Sigmoid colon (tissue), 7 donors: Measurements from ENCODE around the gene FLG2. TPM values are rescaled to one million over a fixed set of nuclear protein-coding genes. Genes with fewer than 3 reads are reported as not detected.

ENCODE experiments used
- DNase-seq: peaks from one replicate; pipeline ENCODE4 v3.0.0-alpha.2; 2019
- H3K27ac ChIP-seq, 4 donors: fragments of 200-600 bp; sonication (generic); one replicate each; pipeline ENCODE4 v1.5.1; 2016 to 2019; ENCODE audit warnings: mild to moderate bottlenecking in 1 of 4
- H3K27me3 ChIP-seq, 3 donors: fragments of 200-600 bp; sonication (generic); one replicate each; pipeline ENCODE4 v1.5.1; 2019; ENCODE audit warnings: mild to moderate bottlenecking in 1 of 3
- H3K36me3 ChIP-seq, 4 donors: fragments of 200-600 bp; sonication (generic); one replicate each; pipeline ENCODE4 v1.5.1; 2016 to 2019
- H3K4me1 ChIP-seq, 4 donors: fragments of 200-600 bp; sonication (generic); one replicate each; pipeline ENCODE4 v1.5.1; 2017 to 2019
- H3K4me3 ChIP-seq, 4 donors: fragments of 200-600 bp; sonication (generic); one replicate each; pipeline ENCODE4 v1.5.1; 2017 to 2019; ENCODE audit warnings: mild to moderate bottlenecking in 2 of 4, moderate library complexity in 1 of 4
- H3K9me3 ChIP-seq, 4 donors: fragments of 200-600 bp in 3 of 4; sonication (generic) in 3 of 4; one replicate each; pipeline versions ENCODE4 v1.5.1 to v1.6.1; 2013 to 2019
- EP300 ChIP-seq, 4 donors: sonication (generic); formaldehyde crosslinking; IDR thresholded peaks; one replicate each; pipeline ENCODE4 v1.6.1; 2017; ENCODE audit warnings: antibody characterized with exemption in 4 of 4
- POLR2A ChIP-seq, 2 donors: fragments of 450-650 bp; IDR thresholded peaks; one replicate each; pipeline ENCODE4 v1.6.1; 2016; ENCODE audit warnings: antibody characterized with exemption in 2 of 2, mild to moderate bottlenecking in 2 of 2, moderate library complexity in 2 of 2
- POLR2AphosphoS5 ChIP-seq, 4 donors: sonication (generic); formaldehyde crosslinking; IDR thresholded peaks; one replicate each; pipeline ENCODE4 v1.6.1; 2017; ENCODE audit warnings: antibody characterized with exemption in 4 of 4
- WGBS, 2 donors: extraction: QIAGEN DNeasy Blood & Tissue Kit; methylation state at CpG; one replicate each; pipeline ENCODE4 v1.1.7; 2013; 5-methylcytosine and 5-hydroxymethylcytosine counted together
- intact Hi-C: fragments of 100-400 bp; cut with DNase I; formaldehyde crosslinking; loops from one replicate; pipeline ENCODE4 v1.15.1; 2023
- polyA plus RNA-seq, 3 donors: library from polyadenylated mRNA; stranded (reverse); fragments of 200-250 nt; gene quantifications; one replicate each; pipeline ENCODE4 v1.2.3, GENCODE V29; 2013
- total RNA-seq, 4 donors: library from RNA; depleted of rRNA; stranded (reverse); fragments of >200 nt; gene quantifications; one replicate each; pipeline ENCODE4 v1.1.0, GENCODE V29; 2016
- TF ChIP-seq, protein P1 (sequence below), 4 experiments: fragments of 450-650 bp in 3 of 4; fragments of 200-600 bp in 1 of 4; IDR thresholded peaks; one replicate each; pipeline ENCODE4 v1.5.1; 2016 to 2019; ENCODE audit warnings: antibody characterized with exemption in 4 of 4, mild to moderate bottlenecking in 3 of 4, moderate library complexity in 2 of 4
- donor health status: healthy with polysubstance abuse.
- donor health status: Bipolar disorder and iron deficiency.
- donor health status: healthy.

The FLG2 gene
- total and polyA plus RNA-seq, 7 donors, result not detected

- H3K9me3 ChIP-seq, result peaks cover 0 to 3% (median 0%) of the 10 kb centered on the region in 4 donors
- no peaks in the 10 kb centered on the region for H3K36me3 ChIP-seq
- H3K4me3 ChIP-seq, result no peak overlapping the region
- no peak for TF ChIP-seq POLR2A (IDR thresholded peaks at IDR 0.05)
- no peak for TF ChIP-seq EP300 (IDR thresholded peaks at IDR 0.05)
- no peak for TF ChIP-seq POLR2AphosphoS5 (IDR thresholded peaks at IDR 0.05)
- TF ChIP-seq, protein P1, sequence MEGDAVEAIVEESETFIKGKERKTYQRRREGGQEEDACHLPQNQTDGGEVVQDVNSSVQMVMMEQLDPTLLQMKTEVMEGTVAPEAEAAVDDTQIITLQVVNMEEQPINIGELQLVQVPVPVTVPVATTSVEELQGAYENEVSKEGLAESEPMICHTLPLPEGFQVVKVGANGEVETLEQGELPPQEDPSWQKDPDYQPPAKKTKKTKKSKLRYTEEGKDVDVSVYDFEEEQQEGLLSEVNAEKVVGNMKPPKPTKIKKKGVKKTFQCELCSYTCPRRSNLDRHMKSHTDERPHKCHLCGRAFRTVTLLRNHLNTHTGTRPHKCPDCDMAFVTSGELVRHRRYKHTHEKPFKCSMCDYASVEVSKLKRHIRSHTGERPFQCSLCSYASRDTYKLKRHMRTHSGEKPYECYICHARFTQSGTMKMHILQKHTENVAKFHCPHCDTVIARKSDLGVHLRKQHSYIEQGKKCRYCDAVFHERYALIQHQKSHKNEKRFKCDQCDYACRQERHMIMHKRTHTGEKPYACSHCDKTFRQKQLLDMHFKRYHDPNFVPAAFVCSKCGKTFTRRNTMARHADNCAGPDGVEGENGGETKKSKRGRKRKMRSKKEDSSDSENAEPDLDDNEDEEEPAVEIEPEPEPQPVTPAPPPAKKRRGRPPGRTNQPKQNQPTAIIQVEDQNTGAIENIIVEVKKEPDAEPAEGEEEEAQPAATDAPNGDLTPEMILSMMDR (IDR thresholded peaks at IDR 0.05), result no peak
- 80 to 82% methylated on average over 3 of the region's 3 CpGs for WGBS, 2 donors
- H3K27ac ChIP-seq, result no peak overlapping the region
- no peaks in the 10 kb centered on the region for H3K27me3 ChIP-seq
- no peaks in the 10 kb centered on the region for H3K4me1 ChIP-seq
- DNase-seq, result no peak
- intact Hi-C loops, result no loop called here
Observed at GRCh38 chr1:152374451-152374850, 14.6 kb upstream of the FLG2 start.

DNA sequence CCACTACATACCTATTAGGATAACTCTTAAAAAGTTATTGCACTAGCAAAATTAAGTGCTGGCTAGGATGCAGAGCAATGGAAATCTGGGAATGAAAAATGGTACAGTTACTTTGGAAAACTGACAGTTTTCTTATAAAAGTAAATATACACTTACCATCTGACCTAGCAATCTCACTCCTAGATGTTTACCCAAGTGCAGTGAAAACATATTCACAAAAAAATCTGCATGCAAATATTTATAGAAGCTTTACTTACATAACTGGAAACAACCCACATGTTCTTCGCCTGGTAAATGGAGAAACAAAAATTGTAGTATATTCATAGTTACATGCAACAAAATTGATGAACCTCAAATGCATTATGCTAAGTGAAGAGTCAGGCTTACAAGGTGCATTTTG lies 12.9 kb upstream of the FLG2 start:
- TF ChIP-seq, protein P1 (IDR thresholded peaks at IDR 0.05), result no peak
- no peak for TF ChIP-seq POLR2AphosphoS5 (IDR thresholded peaks at IDR 0.05)
- TF ChIP-seq EP300 (IDR thresholded peaks at IDR 0.05), result no peak
- TF ChIP-seq POLR2A (IDR thresholded peaks at IDR 0.05), result no peak
- Histone ChIP-seq H3K4me3 (no peak overlapping the region), H3K27ac (no peak overlapping the region), H3K9me3 (peaks cover 0 to 4% (median 0%) of the 10 kb centered on the region in 4 donors), H3K4me1 (no peaks in the 10 kb centered on the region), H3K36me3 (no peaks in the 10 kb centered on the region), H3K27me3 (no peaks in the 10 kb centered on the region)
- 52 to 53% methylated on average over 1 of the region's 1 CpG for WGBS, 2 donors
- no peak for DNase-seq
- intact Hi-C loops, result no loop called here

DNA sequence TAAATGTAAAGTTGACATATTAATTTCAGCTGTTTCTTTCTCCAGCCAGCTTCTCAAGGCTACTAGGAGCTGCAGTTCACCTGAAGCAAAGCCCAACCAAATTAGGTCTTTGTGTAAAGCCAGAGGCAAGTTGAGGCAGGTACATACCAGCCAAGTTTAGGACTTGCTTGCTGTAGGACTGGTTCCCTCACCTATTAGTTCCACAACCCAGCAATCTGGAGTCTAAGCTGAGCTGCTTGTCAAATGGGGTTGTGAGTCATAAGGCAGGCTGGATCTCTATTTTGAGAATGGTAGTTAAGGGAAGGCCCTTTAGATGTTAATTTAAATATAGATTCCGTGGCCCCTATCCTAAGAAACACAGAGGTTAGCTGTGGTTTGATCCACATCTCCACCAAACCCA lies 7.6 kb upstream of the FLG2 start:
- TF ChIP-seq, protein P1 (IDR thresholded peaks at IDR 0.05), result no peak
- TF ChIP-seq EP300 (IDR thresholded peaks at IDR 0.05) (no peak), POLR2AphosphoS5 (IDR thresholded peaks at IDR 0.05) (no peak), POLR2A (IDR thresholded peaks at IDR 0.05) (no peak)
- Histone ChIP-seq H3K27me3 (no peaks in the 10 kb centered on the region), H3K27ac (no peak overlapping the region), H3K9me3 (peaks cover 0 to 4% (median 0%) of the 10 kb centered on the region in 4 donors), H3K4me1 (no peaks in the 10 kb centered on the region), H3K36me3 (no peaks in the 10 kb centered on the region), H3K4me3 (no peak overlapping the region)
- 34 to 56% methylated on average over 1 of the region's 1 CpG for WGBS, 2 donors
- intact Hi-C loops, result no loop called here
- no peak for DNase-seq

DNA sequence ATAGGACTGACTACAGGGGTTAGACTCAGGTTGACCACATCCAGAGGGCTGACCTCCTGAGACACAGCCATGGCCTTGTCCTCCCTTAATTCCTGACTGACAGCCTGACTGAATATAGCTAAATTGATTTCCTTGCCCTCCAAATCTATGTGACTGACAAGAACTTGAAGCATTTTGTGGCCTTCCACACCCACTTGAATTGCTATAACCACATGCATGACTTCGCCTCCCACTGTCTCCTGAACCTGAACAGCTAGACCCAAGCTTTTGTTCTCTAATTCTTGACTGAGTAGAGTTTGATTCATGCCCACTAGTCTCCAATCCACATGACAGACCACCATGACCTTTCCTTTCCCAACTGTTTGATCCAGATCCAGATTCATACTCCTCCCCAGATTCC lies 3.1 kb downstream of the FLG2 start:
- intact Hi-C loops, result no loop called here
- 0 to 29% methylated on average over 1 of the region's 1 CpG for WGBS, 2 donors
- peaks cover 0 to 5% (median 0%) of the 10 kb centered on the region in 4 donors for H3K9me3 ChIP-seq
- no peak overlapping the region for H3K27ac ChIP-seq
- TF ChIP-seq POLR2A (IDR thresholded peaks at IDR 0.05) (no peak), EP300 (IDR thresholded peaks at IDR 0.05) (no peak)
- no peak for DNase-seq
- no peak overlapping the region for H3K4me3 ChIP-seq
- H3K36me3 ChIP-seq, result no peaks in the 10 kb centered on the region
- no peaks in the 10 kb centered on the region for H3K27me3 ChIP-seq
- H3K4me1 ChIP-seq, result no peaks in the 10 kb centered on the region

- Histone ChIP-seq H3K4me3 (no peak overlapping the region), H3K27me3 (no peaks in the 10 kb centered on the region), H3K36me3 (no peaks in the 10 kb centered on the region), H3K9me3 (peaks cover 0 to 5% (median 0%) of the 10 kb centered on the region in 4 donors), H3K4me1 (no peaks in the 10 kb centered on the region), H3K27ac (no peak overlapping the region)
- intact Hi-C loops, result loop anchor here (5.0 to 10.0 kb wide), 2 partner anchors 108 to 155 kb away; no protein-coding TSS in a partner anchor
- TF ChIP-seq POLR2AphosphoS5 (IDR thresholded peaks at IDR 0.05), result no peak
- no peak for TF ChIP-seq POLR2A (IDR thresholded peaks at IDR 0.05)
- no peak for TF ChIP-seq EP300 (IDR thresholded peaks at IDR 0.05)
- TF ChIP-seq, protein P1 (IDR thresholded peaks at IDR 0.05), result no peak
- DNase-seq, result no peak
- WGBS, 2 donors, result 85 to 96% methylated on average over 2 of the region's 2 CpGs
Observed at GRCh38 chr1:152349611-152350010, 10.2 kb downstream of the FLG2 start.
